ENCODE measurements around the gene SLC22A12.
"Not testable (repeated sequence)": the region's sequence is repeated elsewhere in the genome, so short reads cannot be mapped to it uniquely, and the experiment has no call there.

DNA sequence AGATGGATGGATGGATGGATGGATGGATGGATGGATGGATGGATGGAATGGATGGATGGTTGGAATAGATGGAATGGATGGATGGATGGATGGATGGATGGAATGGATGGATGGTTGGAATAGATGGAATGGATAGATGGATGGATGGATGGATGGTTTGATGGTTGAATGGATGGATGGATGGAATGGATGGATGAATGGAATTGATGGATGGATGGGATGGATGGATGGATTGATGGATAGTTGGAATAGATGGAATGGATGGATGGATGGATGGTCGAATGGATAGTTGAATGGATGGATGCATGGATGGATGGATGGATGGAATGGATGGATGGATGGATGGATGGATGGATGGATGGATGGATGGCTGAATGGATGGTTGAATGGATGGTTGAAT lies 4.9 kb downstream of the SLC22A12 start:
- TF ChIP-seq, protein P1, sequence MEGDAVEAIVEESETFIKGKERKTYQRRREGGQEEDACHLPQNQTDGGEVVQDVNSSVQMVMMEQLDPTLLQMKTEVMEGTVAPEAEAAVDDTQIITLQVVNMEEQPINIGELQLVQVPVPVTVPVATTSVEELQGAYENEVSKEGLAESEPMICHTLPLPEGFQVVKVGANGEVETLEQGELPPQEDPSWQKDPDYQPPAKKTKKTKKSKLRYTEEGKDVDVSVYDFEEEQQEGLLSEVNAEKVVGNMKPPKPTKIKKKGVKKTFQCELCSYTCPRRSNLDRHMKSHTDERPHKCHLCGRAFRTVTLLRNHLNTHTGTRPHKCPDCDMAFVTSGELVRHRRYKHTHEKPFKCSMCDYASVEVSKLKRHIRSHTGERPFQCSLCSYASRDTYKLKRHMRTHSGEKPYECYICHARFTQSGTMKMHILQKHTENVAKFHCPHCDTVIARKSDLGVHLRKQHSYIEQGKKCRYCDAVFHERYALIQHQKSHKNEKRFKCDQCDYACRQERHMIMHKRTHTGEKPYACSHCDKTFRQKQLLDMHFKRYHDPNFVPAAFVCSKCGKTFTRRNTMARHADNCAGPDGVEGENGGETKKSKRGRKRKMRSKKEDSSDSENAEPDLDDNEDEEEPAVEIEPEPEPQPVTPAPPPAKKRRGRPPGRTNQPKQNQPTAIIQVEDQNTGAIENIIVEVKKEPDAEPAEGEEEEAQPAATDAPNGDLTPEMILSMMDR (conservative IDR thresholded peaks at IDR 0.05; ENCODE audit: low read depth in 2 of 2), result not testable (repeated sequence)
- not testable (repeated sequence) for TF ChIP-seq POLR2AphosphoS5 (IDR thresholded peaks at IDR 0.05; ENCODE audit: low read depth); EZH2phosphoT487 (IDR thresholded peaks at IDR 0.05; ENCODE audit: unreplicated experiment); ZNF462 (CRISPR knock-in tag; IDR thresholded peaks at IDR 0.05); JUNB (IDR thresholded peaks at IDR 0.05; ENCODE audit: unreplicated experiment); EZH2 (IDR thresholded peaks at IDR 0.05; ENCODE audit: low read depth, unreplicated experiment); REST (IDR thresholded peaks at IDR 0.05; ENCODE audit: unreplicated experiment); NANOG (IDR thresholded peaks at IDR 0.05; ENCODE audit: borderline replicate concordance); ETS1 (IDR thresholded peaks at IDR 0.05); CREB1 (CRISPR knock-in tag; IDR thresholded peaks at IDR 0.05; ENCODE audit: low read depth)
